Ecto neural progenitor cell (in vitro differentiated cells): ENCODE results near the gene RANGAP1.
"Not testable (repeated sequence)": the region's sequence is repeated elsewhere in the genome, so short reads cannot be mapped to it uniquely, and the experiment has no call there.

Source experiments
- DNase-seq: peaks from one replicate; pipeline ENCODE4 v3.0.0-alpha.2; 2018; ENCODE audit warnings: low spot score

The RANGAP1 gene

GRCh38 chr22:41301085-41302020, 15.4 kb upstream of the RANGAP1 start, which contains the start of gene ZC3H7B:
ZC3H7B (plus strand) TSS chr22:41301525; CDS start chr22:41320661, 19,136 bp downstream.
- peak; percentile 86 for DNase-seq

GRCh38 chr22:41300661-41301060, 14.7 kb upstream of the RANGAP1 start:
- no peak for DNase-seq

GRCh38 chr22:41296826-41297667, 11.1 kb upstream of the RANGAP1 start:
- no peak for DNase-seq

- not testable (repeated sequence) for DNase-seq
These were observed 8.8 kb upstream of the RANGAP1 start for GRCh38 chr22:41294816-41295215.

- no peak for DNase-seq
These were observed 4.6 kb upstream of the RANGAP1 start for GRCh38 chr22:41290262-41291221.

- no peak for DNase-seq
These were observed 3.7 kb upstream of the RANGAP1 start for GRCh38 chr22:41289671-41290070.

- no peak for DNase-seq
These were observed 2.4 kb upstream of the RANGAP1 start for GRCh38 chr22:41288245-41288946.

GRCh38 chr22:41286639-41287091, 678 bp upstream of the RANGAP1 start:
- DNase-seq = no peak

- peak; percentile 71 for DNase-seq
These were observed 557 bp downstream of the RANGAP1 start for GRCh38 chr22:41285441-41285819.

- no peak for DNase-seq
These were observed 1.5 kb downstream of the RANGAP1 start for GRCh38 chr22:41284465-41284864.

GRCh38 chr22:41280854-41281253, 5.1 kb downstream of the RANGAP1 start:
- DNase-seq = no peak

- DNase-seq = no peak
These were observed 5.9 kb downstream of the RANGAP1 start for GRCh38 chr22:41280065-41280464.

GRCh38 chr22:41274856-41275255, 11.1 kb downstream of the RANGAP1 start:
- no peak for DNase-seq

- DNase-seq = no peak
These were observed 12.9 kb downstream of the RANGAP1 start for GRCh38 chr22:41273128-41273527.

GRCh38 chr22:41271787-41272186, 14.2 kb downstream of the RANGAP1 start:
- no peak for DNase-seq

GRCh38 chr22:41267958-41268357, 18.0 kb downstream of the RANGAP1 start:
- no peak for DNase-seq

- DNase-seq = no peak
These were observed 21.5 kb downstream of the RANGAP1 start for GRCh38 chr22:41264408-41264941.

- DNase-seq = no peak
These were observed 22.3 kb downstream of the RANGAP1 start for GRCh38 chr22:41263704-41264103.

GRCh38 chr22:41262250-41262765, 23.7 kb downstream of the RANGAP1 start:
- DNase-seq = no peak

- DNase-seq = no peak
These were observed 24.3 kb downstream of the RANGAP1 start for GRCh38 chr22:41261541-41262249.
